Measurements from ENCODE around the gene TMEM72. TPM values are rescaled to one million over a fixed set of nuclear protein-coding genes. Genes with fewer than 3 reads are reported as not detected.
A peak's percentile ranks its signal among the peaks of the same experiment; 100 is the strongest.

Gene TMEM72
- total RNA-seq, 1 donor from 2014 or later = not detected

DNA sequence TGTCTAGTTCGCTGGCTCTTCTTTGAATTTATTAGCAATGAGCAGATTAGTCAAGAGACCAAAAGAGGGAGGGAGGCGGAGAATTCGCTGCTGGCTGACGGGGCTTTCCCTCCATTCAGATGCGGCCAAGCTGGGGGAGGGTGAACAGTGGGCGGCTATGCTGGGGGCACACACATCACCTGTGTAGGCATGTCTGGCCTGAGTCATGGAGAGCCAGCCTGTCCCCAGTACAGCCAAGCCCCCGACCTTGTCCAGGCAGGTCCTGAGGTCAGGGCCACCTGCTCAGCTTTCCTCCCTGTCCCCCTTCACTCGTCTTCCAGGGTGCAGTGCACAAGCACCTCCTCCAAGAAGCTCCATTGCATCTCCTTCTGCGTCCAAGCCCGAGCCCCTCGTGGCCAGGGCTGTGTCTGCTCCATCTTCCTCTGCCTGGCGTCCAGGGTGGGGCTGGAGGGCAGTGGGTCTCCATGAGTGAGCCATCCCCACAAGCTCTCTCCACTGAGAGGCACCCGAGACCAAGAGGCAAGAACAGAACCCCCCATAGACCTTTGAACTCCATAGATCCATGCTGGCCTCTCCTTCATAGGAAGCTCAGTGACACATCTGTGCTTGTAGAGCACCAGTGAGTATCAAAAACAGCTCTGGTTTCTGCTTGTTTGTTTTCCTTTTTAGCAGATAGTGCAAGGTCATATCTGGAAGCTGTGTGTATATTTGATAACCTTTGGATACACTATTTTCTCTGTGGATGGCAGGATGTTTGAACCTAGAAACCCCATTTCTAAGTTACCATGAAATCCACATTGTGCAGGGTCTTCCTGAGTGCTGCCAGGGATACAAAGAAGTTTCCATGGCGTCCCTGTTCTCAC is 69.4 kb downstream of the TMEM72 start:
- DNase-seq = peak; percentile 50

DNA sequence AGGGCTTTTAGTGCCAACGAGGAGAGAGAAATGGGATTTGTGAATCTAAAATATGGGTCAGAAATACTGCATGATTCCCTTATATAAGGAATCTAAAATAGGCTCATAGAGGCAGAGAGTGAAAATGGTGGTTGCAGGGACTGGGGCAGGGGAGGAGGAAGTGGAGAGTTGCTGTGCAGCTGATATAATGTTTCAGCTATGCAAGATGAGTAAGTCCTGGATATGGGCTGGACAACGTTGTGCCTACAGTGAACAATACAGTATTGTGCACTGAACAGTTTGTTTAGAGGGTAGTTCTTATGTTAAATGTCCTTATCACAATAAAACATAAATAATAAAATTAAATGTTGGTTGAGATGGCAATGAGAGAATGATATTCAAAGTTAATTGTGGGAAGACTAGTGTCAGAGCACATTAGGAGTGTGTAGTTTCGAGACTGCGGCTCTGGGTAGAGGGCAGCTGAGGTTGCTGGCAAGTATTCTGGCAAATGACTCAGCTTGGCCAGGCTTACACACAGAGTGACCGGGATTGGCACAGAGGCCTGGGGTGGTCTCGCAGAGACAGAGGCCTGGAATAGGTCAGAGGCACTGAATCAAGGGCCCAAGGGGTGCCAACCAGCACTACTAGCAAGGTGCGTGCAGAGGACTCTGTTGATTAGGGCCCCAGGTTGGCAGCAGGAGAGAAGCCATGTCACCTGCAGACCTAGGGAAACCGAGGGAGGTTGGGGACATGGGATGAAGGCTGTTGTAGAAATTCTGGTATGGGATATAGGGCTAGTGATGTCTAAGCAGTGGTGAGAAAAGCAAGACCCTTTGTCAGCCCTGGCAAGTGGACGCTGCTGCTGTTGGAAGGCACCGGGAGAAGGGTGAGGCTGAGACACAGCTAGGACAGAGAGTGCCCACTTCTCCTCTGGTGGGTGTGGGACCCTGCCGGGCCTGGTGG is 70.3 kb downstream of the TMEM72 start:
- peak; percentile 93 for DNase-seq

DNA sequence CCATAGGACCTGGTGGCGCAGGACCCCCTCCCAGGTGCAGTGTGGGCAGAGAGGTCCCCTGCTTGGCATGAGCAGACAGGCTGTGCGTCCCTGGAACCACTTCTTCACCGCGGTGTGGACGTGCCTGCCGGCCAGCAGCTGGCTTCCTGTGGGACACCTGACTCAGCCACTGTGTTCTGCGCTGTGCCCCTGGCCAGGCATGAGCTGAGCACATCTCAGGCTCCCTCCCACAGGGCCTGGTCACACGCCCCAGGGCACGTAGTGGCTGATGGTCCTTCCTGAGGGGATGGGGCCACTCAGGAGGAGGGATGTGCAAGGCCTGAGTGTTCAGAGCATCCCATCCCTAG is 71.0 kb downstream of the TMEM72 start:
- DNase-seq = peak; percentile 91

DNA sequence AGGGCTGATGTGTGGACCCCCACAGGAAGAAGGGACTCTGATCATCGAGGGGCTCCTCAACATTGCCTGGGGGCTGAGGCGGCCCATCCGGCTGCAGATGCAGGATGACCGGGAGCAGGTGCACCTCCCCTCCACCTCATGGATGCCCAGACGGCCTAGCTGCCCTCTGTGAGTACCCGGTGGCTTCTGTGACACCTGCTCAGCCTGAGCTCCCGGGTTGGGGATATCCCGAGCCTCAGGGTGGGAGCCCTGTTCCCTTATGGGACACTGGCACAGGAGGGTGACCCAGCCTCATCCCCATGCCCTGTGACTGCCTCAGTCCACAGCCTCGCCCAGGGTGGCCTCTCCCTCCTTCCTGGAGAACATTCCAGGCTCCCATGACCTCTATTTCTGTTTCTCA is 71.4 kb downstream of the TMEM72 start:
- DNase-seq = no peak

GRCh38 chr10:44983066-44983894 is 72.1 kb downstream of the TMEM72 start:
- DNase-seq = no peak

GRCh38 chr10:44983895-44984278 is 72.8 kb downstream of the TMEM72 start:
- no peak for DNase-seq

DNA sequence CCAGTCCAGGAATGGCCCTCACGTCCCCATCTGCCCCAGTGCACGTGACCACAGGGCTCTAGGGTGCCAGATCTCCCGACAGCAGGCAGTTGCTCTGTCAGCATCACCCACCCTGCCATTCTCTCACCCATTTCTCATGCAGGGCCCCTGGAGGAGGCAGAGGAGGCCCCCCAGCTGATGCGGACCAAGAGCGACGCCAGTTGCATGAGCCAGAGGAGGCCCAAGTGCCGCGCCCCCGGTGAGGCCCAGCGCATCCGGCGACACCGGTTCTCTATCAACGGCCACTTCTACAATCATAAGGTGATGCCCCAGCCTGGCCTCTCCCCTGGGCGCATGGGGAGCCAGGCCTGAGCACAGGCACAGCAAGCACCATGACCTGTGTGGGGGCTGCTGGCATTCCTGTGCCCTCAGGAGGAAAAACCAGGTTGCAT is 73.5 kb downstream of the TMEM72 start:
- no peak for DNase-seq

- DNase-seq = peak; percentile 94
These were observed 74.1 kb downstream of the TMEM72 start for GRCh38 chr10:44985175-44985681.

DNA sequence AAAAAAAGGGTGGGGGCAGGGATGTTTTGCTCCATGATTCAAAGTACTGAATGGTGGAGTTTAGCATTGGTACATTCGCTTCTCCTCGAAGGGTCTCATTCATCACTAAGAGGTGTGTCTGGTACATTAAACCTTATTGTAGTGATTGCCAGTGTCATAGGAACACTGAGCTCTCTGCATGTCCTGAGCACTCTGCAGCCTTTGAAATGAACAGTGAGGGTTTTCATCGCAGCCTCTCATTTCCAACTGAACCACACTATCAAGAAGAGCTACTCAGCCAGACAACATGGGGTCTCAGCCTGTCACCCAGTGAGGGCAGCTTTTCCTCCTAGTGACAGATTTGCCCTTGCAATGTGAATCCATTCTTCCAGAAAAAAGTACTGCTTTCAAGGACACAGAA is 75.0 kb downstream of the TMEM72 start:
- DNase-seq = no peak

Other genes with a start within 250 kb of the TMEM72 start
- 13.1 and 24.8 TPM in 2 replicates for gene RASSF4, start 48.5 kb downstream of the TMEM72 start, total RNA-seq
- 174 and 360 TPM in 2 replicates for gene DEPP1, start 67.5 kb downstream of the TMEM72 start, total RNA-seq
- gene ZNF22, start 89.6 kb downstream of the TMEM72 start, total RNA-seq = 53.6 and 54.4 TPM in 2 replicates

Measured in dermis blood vessel endothelial cell (primary cell).